GM13977 (cell line): Measurements from ENCODE around the gene GPR158.

Source experiments
- DNase-seq: peaks from one replicate; pipeline ENCODE4 v3.0.0; 2012; ENCODE audit warnings: low spot score
- in situ Hi-C: fragments of 300-500 bp; cut with MboI; formaldehyde crosslinking; loops from one replicate; pipeline ENCODE4 v1.12.0; 2022; ENCODE audit warnings: low sequenced_read_pairs, low pct_unique_long_range_greater_than_20kb, mixed read lengths, inconsistent platforms; ENCODE audit not compliant: unreplicated experiment
- TF ChIP-seq, protein P1 (sequence below): IDR thresholded peaks from 2 replicates; pipeline ENCODE4 v1.5.1; 2012; ENCODE audit warnings: mild to moderate bottlenecking, control low read depth; ENCODE audit not compliant: insufficient read depth; ENCODE audit errors: extremely low read depth, missing control alignments

Gene GPR158

GRCh38 chr10:25261558-25261957, 86.8 kb downstream of the GPR158 start:
- no peak for DNase-seq
- in situ Hi-C loops: no loop called here
- TF ChIP-seq, protein P1, sequence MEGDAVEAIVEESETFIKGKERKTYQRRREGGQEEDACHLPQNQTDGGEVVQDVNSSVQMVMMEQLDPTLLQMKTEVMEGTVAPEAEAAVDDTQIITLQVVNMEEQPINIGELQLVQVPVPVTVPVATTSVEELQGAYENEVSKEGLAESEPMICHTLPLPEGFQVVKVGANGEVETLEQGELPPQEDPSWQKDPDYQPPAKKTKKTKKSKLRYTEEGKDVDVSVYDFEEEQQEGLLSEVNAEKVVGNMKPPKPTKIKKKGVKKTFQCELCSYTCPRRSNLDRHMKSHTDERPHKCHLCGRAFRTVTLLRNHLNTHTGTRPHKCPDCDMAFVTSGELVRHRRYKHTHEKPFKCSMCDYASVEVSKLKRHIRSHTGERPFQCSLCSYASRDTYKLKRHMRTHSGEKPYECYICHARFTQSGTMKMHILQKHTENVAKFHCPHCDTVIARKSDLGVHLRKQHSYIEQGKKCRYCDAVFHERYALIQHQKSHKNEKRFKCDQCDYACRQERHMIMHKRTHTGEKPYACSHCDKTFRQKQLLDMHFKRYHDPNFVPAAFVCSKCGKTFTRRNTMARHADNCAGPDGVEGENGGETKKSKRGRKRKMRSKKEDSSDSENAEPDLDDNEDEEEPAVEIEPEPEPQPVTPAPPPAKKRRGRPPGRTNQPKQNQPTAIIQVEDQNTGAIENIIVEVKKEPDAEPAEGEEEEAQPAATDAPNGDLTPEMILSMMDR: no peak

- TF ChIP-seq, protein P1: no peak
- DNase-seq: no peak
- in situ Hi-C loops: no loop called here
Observed at GRCh38 chr10:25263931-25264330, 89.1 kb downstream of the GPR158 start.

- TF ChIP-seq, protein P1: no peak
- no peak for DNase-seq
- in situ Hi-C loops: no loop called here
Observed at GRCh38 chr10:25278180-25278579, 103.4 kb downstream of the GPR158 start.

- no peak for DNase-seq
- TF ChIP-seq, protein P1: no peak
- in situ Hi-C loops: no loop called here
Observed at GRCh38 chr10:25280076-25280475, 105.3 kb downstream of the GPR158 start.

- in situ Hi-C loops: no loop called here
- DNase-seq: no peak
- TF ChIP-seq, protein P1: no peak
Observed at GRCh38 chr10:25280573-25280972, 105.8 kb downstream of the GPR158 start.

DNA sequence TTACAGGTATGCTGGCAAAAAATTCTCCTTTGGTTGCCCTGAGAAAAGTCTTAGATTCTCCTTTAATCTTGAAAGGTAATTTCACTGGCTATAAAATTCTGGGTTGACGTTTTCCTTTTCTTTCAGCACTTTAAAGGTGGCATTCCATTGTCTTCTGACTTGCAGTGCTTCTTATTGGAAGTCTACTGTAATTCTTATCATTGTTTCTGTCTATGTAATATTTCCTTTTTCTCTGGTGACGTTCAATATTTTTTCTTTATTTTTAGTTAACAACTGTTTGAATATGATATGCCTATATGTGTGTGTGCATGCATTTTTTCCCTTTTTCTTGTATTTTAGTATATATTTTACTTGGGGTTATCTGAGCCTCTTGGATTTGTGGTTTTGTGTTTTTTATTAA, 111.0 kb downstream of the GPR158 start:
- no peak for DNase-seq
- TF ChIP-seq, protein P1: no peak
- in situ Hi-C loops: no loop called here

DNA sequence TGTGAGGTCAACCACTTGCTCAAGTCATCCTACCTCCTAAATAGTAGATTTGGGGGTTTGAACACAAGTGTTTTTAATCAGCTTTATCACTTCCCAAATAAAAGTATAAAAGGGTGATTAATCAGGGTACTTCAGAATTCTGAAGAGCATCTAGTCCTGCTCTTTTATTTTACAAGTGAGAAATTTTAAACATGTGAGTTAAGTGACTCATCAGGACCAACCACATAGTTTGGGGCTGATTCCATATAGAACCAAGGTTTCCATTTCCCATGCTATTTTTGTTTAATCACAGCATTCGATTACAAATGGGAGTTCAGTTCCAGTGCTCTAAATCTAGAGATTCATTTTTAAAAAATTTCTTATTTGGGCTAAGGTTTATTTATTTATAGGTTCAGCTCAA, 113.4 kb downstream of the GPR158 start:
- in situ Hi-C loops: no loop called here
- no peak for DNase-seq

More for the DNA sequence above, 113.4 kb downstream of the GPR158 start:
- TF ChIP-seq, protein P1: no peak
